Karpas-422 (cell line): ENCODE measurements around the gene OTUD3. TPM values are rescaled to one million over a fixed set of nuclear protein-coding genes. Genes with fewer than 3 reads are reported as not detected.

Experiments used
- DNase-seq: peaks from one replicate; pipeline ENCODE4 v3.0.0-alpha.2; 2015
- H2AFZ ChIP-seq: fragments of 200-600 bp; sonication (generic); 2 replicates; pipeline ENCODE4 v1.6.1; 2014; ENCODE audit warnings: antibody characterized with exemption, low read length, mixed read lengths
- H3K27ac ChIP-seq: fragments of 200-600 bp; sonication (generic); 2 replicates; pipeline ENCODE4 v1.5.1; 2014; ENCODE audit warnings: mild to moderate bottlenecking, low read length, moderate library complexity
- H3K27me3 ChIP-seq: fragments of 200-600 bp; sonication (generic); 2 replicates; pipeline ENCODE4 v1.6.1; 2014; ENCODE audit warnings: low read length, mixed read lengths
- H3K36me3 ChIP-seq: fragments of 200-600 bp; sonication (generic); 2 replicates; pipeline ENCODE4 v1.6.1; 2014; ENCODE audit warnings: low read length, mixed read lengths; ENCODE audit not compliant: insufficient read depth
- H3K4me1 ChIP-seq: fragments of 200-600 bp; sonication (generic); 2 replicates; pipeline ENCODE4 v1.6.1; 2014; ENCODE audit warnings: mild to moderate bottlenecking, low read length, mixed read lengths
- H3K4me2 ChIP-seq: fragments of 200-600 bp; sonication (generic); 2 replicates; pipeline ENCODE4 v1.6.1; 2014; ENCODE audit warnings: low read length, low read depth, mild to moderate bottlenecking; ENCODE audit not compliant: poor library complexity, severe bottlenecking
- H3K4me3 ChIP-seq: fragments of 200-600 bp; sonication (generic); 2 replicates; pipeline ENCODE4 v1.5.1; 2014; ENCODE audit warnings: mild to moderate bottlenecking, antibody characterized with exemption, low read length, mixed read lengths
- H3K79me2 ChIP-seq: fragments of 200-600 bp; sonication (generic); 2 replicates; pipeline ENCODE4 v1.6.1; 2014; ENCODE audit warnings: mild to moderate bottlenecking, low read length, mixed read lengths
- H3K9ac ChIP-seq: fragments of 200-600 bp; sonication (generic); 2 replicates; pipeline ENCODE4 v1.6.0; 2014; ENCODE audit warnings: low read length
- H3K9me2 ChIP-seq: fragments of 200-600 bp; sonication (generic), shearing (Covaris generic); replicated peaks from 2 replicates; pipeline ENCODE4 v1.6.0; 2014; ENCODE audit warnings: mild to moderate bottlenecking, low read length, moderate library complexity; ENCODE audit not compliant: insufficient read depth
- H3K9me3 ChIP-seq: fragments of 300-700, 200-600 bp; sonication (generic); 2 replicates; pipeline ENCODE4 v1.6.1; 2014; ENCODE audit warnings: low read length, mixed read lengths
- H4K20me1 ChIP-seq: fragments of 200-600 bp; sonication (generic); 2 replicates; pipeline ENCODE4 v1.6.1; 2014; ENCODE audit warnings: mild to moderate bottlenecking, antibody characterized with exemption, low read length, low read depth; ENCODE audit not compliant: insufficient read depth
- total RNA-seq: library from RNA; depleted of rRNA; stranded (reverse); fragments of >200 nt; shearing (Covaris generic); gene quantifications from 2 replicates; pipeline ENCODE4 v1.2.3, GENCODE V29; 2014; ENCODE audit warnings: low replicate concordance

The OTUD3 gene
- total RNA-seq, 1 experiment from 2014 or later, result 9.1 TPM

GRCh38 chr1:19940486-19941205 lies 58.5 kb downstream of the OTUD3 start:
- H2AFZ ChIP-seq, result no peak overlapping the region
- H3K9ac ChIP-seq, result no peak overlapping the region
- no peak for DNase-seq
- H3K79me2 ChIP-seq, result no peaks in the 10 kb centered on the region
- H3K4me1 ChIP-seq, result no peaks in the 10 kb centered on the region
- no peak overlapping the region for H3K4me3 ChIP-seq
- no peaks in the 10 kb centered on the region for H3K27me3 ChIP-seq
- no peaks in the 10 kb centered on the region for H3K9me3 ChIP-seq
- no peaks in the 10 kb centered on the region for H4K20me1 ChIP-seq
- H3K27ac ChIP-seq, result no peak overlapping the region
- H3K36me3 ChIP-seq, result no peaks in the 10 kb centered on the region
- no peaks in the 10 kb centered on the region for H3K9me2 ChIP-seq
- H3K4me2 ChIP-seq, result no peak overlapping the region

- H3K4me1 ChIP-seq, result no peaks in the 10 kb centered on the region
- H3K4me2 ChIP-seq, result no peak overlapping the region
- H3K27me3 ChIP-seq, result no peaks in the 10 kb centered on the region
- H2AFZ ChIP-seq, result no peak overlapping the region
- H3K36me3 ChIP-seq, result no peaks in the 10 kb centered on the region
- no peaks in the 10 kb centered on the region for H3K9me2 ChIP-seq
- no peak overlapping the region for H3K4me3 ChIP-seq
- no peaks in the 10 kb centered on the region for H4K20me1 ChIP-seq
- no peak overlapping the region for H3K9ac ChIP-seq
- DNase-seq, result no peak
- no peaks in the 10 kb centered on the region for H3K9me3 ChIP-seq
- no peak overlapping the region for H3K27ac ChIP-seq
- no peaks in the 10 kb centered on the region for H3K79me2 ChIP-seq
These were observed 59.0 kb downstream of the OTUD3 start for GRCh38 chr1:19941206-19941568.

GRCh38 chr1:19942088-19942487 lies 59.9 kb downstream of the OTUD3 start:
- H3K9me2 ChIP-seq, result no peaks in the 10 kb centered on the region
- no peaks in the 10 kb centered on the region for H3K36me3 ChIP-seq
- H4K20me1 ChIP-seq, result no peaks in the 10 kb centered on the region
- no peak overlapping the region for H3K4me3 ChIP-seq
- H3K27me3 ChIP-seq, result no peaks in the 10 kb centered on the region
- no peak overlapping the region for H2AFZ ChIP-seq
- no peaks in the 10 kb centered on the region for H3K79me2 ChIP-seq
- no peak overlapping the region for H3K9ac ChIP-seq
- no peak overlapping the region for H3K4me2 ChIP-seq
- H3K9me3 ChIP-seq, result no peaks in the 10 kb centered on the region
- DNase-seq, result no peak
- no peaks in the 10 kb centered on the region for H3K4me1 ChIP-seq
- no peak overlapping the region for H3K27ac ChIP-seq

- H2AFZ ChIP-seq, result no peak overlapping the region
- no peaks in the 10 kb centered on the region for H3K36me3 ChIP-seq
- no peak overlapping the region for H3K27ac ChIP-seq
- no peak overlapping the region for H3K9ac ChIP-seq
- no peak overlapping the region for H3K4me3 ChIP-seq
- no peaks in the 10 kb centered on the region for H3K9me2 ChIP-seq
- no peaks in the 10 kb centered on the region for H3K4me1 ChIP-seq
- DNase-seq, result no peak
- no peaks in the 10 kb centered on the region for H3K27me3 ChIP-seq
- no peaks in the 10 kb centered on the region for H3K9me3 ChIP-seq
- H3K4me2 ChIP-seq, result no peak overlapping the region
- no peaks in the 10 kb centered on the region for H3K79me2 ChIP-seq
- no peaks in the 10 kb centered on the region for H4K20me1 ChIP-seq
These were observed 60.5 kb downstream of the OTUD3 start for GRCh38 chr1:19942657-19943056.

GRCh38 chr1:19945914-19946313 lies 63.7 kb downstream of the OTUD3 start:
- Histone ChIP-seq H3K9me3 (no peaks in the 10 kb centered on the region), H3K9ac (no peak overlapping the region), H3K4me2 (no peak overlapping the region), H3K4me3 (no peak overlapping the region), H3K36me3 (no peaks in the 10 kb centered on the region), H3K9me2 (no peaks in the 10 kb centered on the region), H3K27ac (no peak overlapping the region), H2AFZ (no peak overlapping the region), H3K4me1 (no peaks in the 10 kb centered on the region), H3K79me2 (no peaks in the 10 kb centered on the region), H3K27me3 (no peaks in the 10 kb centered on the region), H4K20me1 (no peaks in the 10 kb centered on the region)
- DNase-seq, result no peak

- no peak for DNase-seq
- H3K27ac ChIP-seq, result no peak overlapping the region
- H4K20me1 ChIP-seq, result no peaks in the 10 kb centered on the region
- H3K4me1 ChIP-seq, result no peaks in the 10 kb centered on the region
- H3K9ac ChIP-seq, result no peak overlapping the region
- H3K4me3 ChIP-seq, result no peak overlapping the region
- H3K9me3 ChIP-seq, result no peaks in the 10 kb centered on the region
- no peak overlapping the region for H2AFZ ChIP-seq
- no peaks in the 10 kb centered on the region for H3K27me3 ChIP-seq
- no peaks in the 10 kb centered on the region for H3K9me2 ChIP-seq
- H3K79me2 ChIP-seq, result no peaks in the 10 kb centered on the region
- no peaks in the 10 kb centered on the region for H3K36me3 ChIP-seq
- no peak overlapping the region for H3K4me2 ChIP-seq
These were observed 64.1 kb downstream of the OTUD3 start for GRCh38 chr1:19946331-19946751.

GRCh38 chr1:19946971-19947370 lies 64.8 kb downstream of the OTUD3 start:
- Histone ChIP-seq H3K4me3 (no peak overlapping the region), H3K4me2 (no peak overlapping the region), H3K9me3 (no peaks in the 10 kb centered on the region), H3K27me3 (no peaks in the 10 kb centered on the region), H3K36me3 (no peaks in the 10 kb centered on the region), H3K4me1 (no peaks in the 10 kb centered on the region), H2AFZ (no peak overlapping the region), H3K9me2 (no peaks in the 10 kb centered on the region), H3K79me2 (no peaks in the 10 kb centered on the region), H4K20me1 (no peaks in the 10 kb centered on the region), H3K27ac (no peak overlapping the region), H3K9ac (no peak overlapping the region)
- no peak for DNase-seq

- DNase-seq, result no peak
- Histone ChIP-seq H2AFZ (no peak overlapping the region), H3K36me3 (no peaks in the 10 kb centered on the region), H3K79me2 (no peaks in the 10 kb centered on the region), H3K9me2 (no peaks in the 10 kb centered on the region), H3K4me2 (no peak overlapping the region), H3K27me3 (peaks cover 4% of the 10 kb centered on the region; the same call in 1 of the 2 replicates), H3K4me1 (no peaks in the 10 kb centered on the region), H3K9me3 (peaks cover 5% of the 10 kb centered on the region; the same call in 1 of the 2 replicates), H3K9ac (no peak overlapping the region), H4K20me1 (no peaks in the 10 kb centered on the region), H3K27ac (no peak overlapping the region), H3K4me3 (no peak overlapping the region)
These were observed 66.8 kb downstream of the OTUD3 start for GRCh38 chr1:19949016-19949415.
